GM19438 (cell line): ENCODE measurements around the gene NOTO.

Experiments
- ATAC-seq: cut with Tn5 transposase; IDR thresholded peaks from one replicate; pipeline ENCODE4 v1.9.1; 2021; ENCODE audit warnings: low read depth; ENCODE audit not compliant: unreplicated experiment

Gene NOTO

DNA sequence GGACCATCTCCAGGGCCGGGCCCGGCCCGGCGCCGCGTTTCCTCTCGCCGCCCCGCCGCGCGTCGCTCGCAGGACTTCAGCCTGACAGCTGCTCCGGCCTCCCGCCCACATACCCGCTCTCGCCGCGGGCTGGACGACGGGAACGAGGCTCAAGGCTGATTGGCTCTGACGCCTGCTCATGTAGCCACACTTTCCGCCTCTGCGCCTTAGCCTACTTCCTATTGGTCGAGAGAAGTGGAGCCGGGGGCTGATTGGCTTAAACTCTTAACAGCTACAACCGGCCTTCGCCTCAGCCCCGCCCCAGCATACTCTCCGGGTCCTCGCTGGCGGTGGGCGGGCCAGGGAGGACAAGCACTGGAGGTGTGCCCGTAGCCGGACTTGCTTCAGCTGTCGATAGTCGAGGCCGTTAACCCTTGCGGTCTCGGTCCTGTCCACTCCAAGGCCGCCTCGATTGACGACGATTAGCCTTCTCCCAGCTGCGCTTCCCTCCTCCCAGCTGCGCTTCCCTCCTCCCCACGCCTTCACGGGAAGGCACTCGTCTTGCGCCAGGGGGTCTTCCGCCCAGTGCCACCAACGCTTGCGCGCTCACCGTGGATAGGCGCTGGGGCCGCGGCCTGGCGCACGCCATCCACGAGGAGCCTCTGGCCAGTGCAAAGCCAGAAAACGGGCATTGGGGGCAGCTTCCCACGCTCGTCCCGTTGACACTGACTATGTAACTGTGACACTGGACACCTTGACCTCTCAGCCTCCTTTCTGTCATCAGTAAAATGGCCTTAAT, 31.0 kb downstream of the NOTO start, which contains the start of gene PRADC1:
Gene PRADC1 (minus strand): TSS at position 86 of the 778 bp plus-strand sequence. CDS start 79 bp downstream, at position 7.
- peak; percentile 87 for ATAC-seq

DNA sequence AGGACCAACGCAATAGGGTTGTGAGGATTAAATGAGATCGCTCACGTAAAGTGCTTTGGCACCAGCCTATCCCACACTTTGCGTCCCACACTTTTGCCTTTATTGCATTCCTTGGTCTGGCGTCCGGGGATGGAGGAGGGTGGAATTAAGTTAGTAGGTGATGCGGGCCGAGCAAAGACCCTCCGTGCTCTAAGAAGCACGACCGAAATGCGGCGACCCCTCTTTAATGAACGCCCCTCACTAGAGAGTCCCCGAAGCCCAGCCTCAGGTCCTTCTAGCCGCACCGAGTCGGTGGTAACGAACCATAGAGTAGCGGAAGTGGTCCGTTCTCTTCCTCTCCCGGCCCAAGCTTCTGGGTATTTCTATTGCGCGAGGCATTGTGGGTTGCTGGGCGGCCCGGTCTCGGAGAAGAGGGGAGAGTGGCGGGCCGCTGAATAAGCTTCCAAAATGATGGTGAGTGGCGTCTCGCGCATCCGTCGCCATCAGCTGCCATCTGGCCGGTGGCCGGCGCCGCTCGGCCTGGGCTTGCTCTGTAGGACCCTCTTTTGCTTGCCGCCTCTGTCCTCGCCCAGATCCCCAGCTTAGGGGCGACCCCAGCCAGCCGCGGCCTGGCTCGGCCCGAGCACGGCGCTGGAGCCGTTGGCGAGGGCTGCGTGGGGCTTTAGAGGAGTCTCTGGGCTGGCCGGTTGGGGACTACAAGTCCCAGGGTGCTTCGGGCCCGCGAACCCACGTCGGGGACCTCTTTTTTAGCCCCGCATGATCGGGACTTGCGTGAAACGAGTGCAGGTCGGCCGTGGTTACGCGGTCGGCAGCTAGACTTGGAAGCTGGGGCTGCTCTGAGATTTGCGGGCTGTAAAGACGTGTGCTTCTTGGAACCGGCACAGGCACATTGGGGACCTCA, 31.8 kb downstream of the NOTO start, which contains the start of gene CCT7:
Gene CCT7 (plus strand): TSS at position 377 of the 901 bp plus-strand sequence. CDS start 71 bp downstream, at position 448.
- ATAC-seq: peak; percentile 57

DNA sequence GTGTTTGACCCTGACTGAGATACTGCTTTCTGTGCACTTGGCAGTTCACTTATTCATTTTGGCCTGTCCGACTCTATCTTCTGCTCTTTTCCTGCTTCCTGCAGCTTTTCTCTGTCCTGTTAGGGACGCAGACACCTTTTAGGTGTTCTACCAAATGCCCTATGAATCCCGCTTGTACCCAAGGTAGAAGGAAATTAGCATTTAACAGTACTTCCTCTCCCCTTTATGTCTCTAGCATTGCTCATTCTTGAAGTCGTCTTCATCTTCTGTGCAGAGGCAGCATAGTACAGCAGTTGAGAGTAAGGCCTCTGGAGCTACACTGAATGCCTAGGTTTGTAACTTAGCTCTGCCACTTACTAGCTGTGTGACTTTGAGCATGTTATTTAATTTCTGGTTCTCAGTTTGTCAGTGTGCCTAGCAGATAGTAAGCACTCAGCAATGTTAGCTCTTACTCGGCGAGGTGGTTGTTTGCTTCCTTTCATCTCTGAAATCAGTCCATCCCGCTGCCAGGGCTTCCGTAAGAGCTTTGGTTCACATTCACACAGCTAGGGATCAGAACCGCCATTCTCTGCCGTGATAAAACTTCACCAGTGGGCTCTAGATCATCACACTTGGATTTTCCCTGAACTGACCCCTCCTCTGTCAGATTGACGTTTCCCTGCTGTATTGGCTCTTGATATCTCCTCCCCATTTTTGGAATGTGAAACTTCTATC, 33.1 kb downstream of the NOTO start:
- ATAC-seq: no peak

DNA sequence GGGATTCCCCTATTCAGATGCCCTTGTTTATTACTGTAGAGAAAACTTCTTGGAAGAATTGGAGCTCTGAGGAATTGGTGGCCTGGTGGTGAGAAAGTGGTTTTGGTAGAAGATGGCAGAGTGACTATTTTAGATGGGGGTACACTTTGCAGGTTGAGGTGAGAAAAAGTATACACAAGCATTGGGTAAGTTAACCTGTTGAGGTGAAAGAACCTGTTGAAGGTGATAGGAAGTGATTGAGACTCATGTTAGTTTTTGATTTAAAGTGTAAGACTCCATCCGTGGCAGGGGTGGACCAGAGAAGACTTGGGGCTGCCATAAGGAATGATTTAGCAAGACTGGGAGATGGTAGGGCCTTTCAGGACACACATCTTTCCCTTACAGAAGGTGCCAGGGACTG, 34.8 kb downstream of the NOTO start:
- no peak for ATAC-seq

DNA sequence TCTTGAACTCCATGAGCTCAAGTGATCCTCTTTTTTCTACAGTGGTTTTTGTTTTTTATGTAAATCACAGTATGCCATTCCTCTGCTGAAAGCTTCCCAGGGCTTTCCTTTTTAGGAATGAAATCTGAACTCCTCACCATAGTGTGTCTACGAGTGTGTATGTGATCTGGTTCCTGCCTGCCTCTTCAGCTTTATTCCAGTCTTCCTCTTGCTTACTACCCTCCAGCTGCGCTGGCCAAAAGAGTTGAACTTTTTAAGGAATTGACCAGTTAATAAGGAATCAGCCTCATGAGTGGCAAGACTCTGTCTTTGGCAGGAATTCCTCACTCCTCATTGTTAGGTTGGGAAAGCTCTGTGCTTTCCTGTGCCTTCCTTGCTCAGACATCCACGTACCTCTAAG, 35.8 kb downstream of the NOTO start:
- ATAC-seq: no peak

DNA sequence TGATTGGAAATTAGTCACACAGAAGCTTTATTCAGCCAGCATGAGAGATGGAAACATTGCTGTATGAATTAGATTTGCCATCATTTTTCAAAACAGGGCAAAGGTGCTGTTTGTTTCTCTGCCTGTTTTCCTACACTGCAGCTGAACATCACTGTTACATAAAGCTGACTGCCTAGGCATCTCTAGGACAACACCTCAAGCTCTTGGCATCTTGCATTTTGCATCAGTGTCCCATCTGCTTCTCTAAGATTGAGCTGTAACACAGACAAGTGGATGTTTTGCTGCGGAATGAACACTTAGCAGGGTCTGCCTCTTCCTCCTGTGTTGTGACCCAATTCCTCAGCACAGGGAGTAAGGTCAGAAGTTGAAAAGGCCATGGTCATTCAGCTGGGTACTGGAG, 36.6 kb downstream of the NOTO start:
- no peak for ATAC-seq

DNA sequence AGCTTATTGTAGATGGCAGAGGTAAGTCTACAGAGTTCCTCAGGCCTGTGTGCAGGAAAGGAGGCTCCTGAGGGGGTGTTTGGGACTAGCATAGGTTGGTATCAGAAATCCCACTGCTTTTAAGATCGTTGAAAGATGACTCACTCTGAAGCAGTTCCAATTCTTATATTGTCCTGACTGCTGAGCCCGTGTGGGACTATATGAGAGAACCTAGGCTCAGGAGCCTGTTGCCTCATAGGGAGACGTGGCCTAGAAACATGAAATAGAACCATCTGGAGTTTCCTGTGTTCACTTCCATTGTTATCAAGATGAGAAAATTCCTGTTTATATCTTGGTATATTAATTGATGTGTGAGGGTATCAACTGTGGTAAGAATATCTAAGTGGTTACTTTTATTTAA, 37.4 kb downstream of the NOTO start:
- no peak for ATAC-seq

DNA sequence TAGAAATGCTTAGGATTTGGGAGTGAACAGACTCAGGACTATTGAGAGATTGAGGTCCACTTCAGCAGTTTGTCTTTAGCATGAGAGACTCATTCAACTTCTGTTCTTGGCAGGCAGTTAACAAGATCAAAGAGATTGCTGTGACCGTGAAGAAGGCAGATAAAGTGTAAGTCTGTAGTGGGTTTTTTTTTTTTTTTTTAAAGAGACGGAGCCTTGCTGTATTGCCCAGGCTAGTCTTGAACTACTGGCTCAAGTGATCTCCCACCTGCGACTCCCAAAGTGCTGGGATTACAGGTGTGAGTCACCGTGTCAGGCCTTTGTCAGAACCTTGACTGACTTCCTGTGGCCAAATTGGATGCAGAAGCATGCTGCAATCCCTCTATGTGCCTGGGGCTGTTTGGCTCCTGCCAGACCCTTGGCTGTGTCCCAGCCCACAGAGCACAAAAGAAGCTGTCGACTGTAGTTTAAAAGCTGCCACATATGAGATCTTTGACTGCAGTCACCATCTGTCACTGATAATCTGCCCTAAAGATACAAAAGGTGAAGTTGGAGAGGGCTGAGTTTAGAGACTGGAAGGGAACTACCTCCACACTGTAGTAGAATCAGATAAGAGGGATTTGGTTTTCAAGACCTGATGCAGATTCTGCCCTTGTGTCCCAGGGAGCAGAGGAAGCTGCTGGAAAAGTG, 41.7 kb downstream of the NOTO start:
- no peak for ATAC-seq

DNA sequence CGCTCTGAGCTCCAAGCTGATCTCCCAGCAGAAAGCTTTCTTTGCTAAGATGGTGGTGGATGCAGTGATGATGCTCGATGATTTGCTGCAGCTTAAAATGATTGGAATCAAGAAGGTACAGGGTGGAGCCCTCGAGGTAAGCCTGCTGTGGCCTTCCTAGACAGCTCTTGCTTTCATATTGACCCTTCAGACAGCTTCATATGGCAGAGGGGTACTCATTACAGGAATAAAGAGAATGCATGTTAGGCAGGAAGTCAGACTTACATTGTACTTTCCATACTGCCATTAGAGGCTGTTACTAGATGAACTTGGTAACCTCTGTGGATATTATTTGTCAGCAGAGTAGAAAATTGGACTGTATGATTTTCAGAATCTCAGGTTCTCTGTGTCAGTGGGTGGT, 42.2 kb downstream of the NOTO start:
- ATAC-seq: no peak

DNA sequence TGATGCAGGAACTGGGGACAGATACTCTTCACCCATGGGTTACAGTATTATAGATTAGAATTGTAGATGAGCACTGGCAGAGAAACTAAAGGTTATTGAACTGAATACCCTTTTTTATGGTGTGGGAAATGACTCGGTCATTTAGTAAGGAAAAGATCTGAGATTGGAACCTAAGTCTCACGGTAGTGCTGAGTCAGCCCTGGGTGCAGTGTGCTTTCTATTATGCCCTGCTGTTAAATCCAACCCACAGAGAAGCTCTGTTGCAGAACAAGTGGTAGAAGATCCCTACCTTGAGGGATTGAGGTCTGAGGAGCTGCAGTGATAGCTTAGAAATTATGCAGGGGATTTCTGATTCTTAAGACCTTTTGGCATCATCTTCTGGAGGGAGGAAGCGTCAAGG, 44.5 kb downstream of the NOTO start:
- no peak for ATAC-seq

DNA sequence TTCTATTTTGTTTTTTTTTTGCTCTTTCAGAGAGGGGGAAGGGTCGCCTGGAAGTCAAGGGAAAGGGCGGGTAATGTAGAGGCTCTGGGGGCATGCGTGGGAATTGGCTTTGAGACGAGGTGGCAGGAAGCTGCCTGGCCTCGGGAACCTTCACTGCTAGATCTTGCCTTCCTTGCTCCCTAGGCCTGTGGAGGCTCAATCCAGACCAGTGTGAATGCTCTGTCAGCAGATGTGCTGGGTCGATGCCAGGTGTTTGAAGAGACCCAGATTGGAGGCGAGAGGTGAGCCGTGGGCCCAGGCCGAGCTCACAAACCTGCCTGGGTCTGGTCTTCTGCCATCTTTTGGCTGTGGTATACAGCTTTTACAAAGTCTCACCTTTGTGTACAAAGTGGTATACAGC, 47.3 kb downstream of the NOTO start:
- ATAC-seq: no peak

DNA sequence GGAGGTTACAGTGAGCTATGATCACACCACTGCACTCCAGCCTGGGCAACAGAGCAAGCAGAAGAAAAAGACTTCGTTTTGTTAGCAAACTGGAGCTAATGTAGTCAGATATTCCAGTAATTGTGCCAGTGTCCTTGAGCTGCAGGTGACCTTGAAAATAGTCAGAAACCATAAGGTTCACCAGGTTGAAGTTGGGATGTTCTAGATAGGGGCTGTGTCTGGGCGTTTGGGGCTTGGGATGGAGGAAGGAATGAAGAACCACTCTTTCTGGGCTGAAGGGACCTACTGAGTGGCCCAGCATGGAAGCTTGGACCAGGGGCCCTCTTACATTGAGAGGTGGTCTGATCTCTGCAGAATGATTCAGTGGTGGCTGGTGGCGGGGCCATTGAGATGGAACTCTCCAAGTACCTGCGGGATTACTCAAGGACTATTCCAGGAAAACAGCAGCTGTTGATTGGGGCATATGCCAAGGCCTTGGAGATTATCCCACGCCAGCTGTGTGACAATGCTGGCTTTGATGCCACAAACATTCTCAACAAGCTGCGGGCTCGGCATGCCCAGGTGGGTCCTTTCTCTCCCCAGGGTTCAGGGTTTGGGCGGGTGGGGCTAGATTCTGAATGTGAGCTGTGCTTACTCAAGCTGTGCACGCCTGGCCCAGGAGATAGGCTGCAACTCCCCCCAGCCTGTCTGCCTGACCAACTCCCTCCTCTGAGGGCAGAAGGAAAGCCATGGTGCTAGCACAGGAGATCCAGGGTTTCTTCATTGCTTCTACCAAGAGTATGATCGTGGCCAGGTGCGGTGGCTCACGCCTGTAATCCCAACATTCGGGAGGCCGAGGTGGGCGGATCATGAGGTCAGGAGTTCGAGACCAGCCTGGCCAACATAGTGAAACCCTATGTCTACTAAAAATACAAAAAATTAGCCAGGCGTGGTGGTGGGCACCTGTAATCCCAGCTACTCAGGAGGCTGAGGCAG, 48.8 kb downstream of the NOTO start:
- ATAC-seq: no peak

DNA sequence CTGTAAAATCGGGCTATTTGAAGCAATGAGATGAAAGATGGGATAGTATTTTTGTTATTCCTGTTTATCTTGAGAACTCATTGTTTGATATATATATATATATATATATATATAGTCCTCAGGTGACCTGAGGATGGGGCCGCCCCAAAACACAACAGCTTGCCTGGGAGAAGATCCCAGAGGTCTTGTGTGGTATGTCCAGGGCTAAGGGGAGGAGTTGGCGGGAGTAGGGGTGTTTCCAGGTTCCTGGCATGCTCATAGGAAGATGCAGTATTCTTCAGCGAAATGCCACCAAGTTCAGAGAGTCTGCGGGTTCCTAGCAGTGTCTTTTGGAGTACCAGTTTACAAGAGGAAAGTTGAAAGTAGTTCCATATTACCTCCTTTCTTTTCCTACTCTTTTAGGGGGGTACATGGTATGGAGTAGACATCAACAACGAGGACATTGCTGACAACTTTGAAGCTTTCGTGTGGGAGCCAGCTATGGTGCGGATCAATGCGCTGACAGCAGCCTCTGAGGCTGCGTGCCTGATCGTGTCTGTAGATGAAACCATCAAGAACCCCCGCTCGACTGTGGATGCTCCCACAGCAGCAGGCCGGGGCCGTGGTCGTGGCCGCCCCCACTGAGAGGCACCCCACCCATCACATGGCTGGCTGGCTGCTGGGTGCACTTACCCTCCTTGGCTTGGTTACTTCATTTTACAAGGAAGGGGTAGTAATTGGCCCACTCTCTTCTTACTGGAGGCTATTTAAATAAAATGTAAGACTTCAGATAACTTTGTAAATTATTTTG, 50.1 kb downstream of the NOTO start:
- no peak for ATAC-seq

DNA sequence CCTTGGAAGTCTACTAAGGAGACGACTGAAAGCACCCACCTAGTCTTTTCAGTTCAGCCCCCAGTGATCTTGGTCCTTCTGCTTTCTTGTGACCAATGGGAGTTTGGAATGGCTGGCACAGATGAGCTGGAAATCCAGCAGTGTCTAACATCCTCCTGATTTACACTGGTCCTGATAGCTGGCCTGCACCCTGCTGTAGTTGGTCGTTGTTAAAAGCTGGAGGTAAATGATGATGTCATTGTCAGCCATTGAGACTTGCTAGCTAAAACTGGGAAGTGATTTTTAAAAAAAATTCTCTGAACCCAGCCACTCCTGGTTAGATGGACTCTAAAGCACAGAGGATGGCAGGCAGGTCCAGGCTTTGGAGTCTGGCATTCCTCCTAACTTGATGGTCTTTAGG, 51.0 kb downstream of the NOTO start:
- no peak for ATAC-seq

DNA sequence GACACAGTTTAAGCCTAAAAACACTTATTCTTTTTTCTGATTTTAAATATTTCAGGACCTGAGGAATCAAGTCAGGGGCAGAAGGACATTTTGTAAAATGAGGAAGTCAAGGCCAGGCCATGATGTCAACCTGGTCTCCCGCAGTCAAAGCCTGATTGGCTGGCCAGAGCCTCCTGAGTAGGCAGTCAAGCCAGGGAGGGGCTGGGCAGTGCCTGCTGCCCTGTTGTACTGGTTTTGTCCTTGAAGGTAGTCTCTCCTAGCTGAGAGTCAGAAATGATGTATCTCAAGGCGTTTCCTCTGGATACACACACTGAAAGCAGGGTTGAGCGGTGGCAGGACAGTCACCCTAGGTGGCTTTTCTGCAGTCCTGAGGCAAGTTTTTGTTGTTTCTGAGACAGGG, 51.5 kb downstream of the NOTO start:
- no peak for ATAC-seq

DNA sequence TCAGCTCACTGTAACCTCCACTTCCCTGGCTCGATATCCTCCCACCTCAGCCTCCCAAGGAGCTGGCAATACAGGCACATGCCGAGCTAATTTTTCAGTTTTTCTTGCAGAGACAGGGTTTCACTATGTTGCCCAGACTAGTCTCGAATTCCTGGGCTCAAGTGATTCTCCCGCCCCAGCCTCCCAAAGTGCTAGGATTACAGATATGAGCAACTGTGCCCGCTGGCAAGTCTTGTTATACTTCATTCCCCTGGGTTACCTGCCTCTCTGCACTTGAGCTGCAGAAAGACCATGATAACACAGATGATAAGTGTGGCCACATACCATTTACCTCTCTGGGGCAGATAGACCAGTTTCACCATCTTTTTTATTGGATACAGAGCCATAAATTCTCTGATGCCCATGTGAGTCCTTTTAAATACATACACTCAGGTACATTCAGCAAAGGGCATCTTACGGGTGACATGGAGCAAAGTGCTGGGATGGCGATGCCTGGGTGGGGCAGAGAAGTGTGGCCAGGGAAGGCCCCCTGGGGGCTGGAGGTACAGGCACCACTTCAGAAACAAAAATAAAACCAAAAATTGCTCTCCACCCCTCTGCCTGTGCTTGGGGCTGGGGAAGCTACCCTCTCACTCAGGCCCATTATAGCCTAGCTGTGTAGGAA, 52.1 kb downstream of the NOTO start:
- ATAC-seq: no peak

DNA sequence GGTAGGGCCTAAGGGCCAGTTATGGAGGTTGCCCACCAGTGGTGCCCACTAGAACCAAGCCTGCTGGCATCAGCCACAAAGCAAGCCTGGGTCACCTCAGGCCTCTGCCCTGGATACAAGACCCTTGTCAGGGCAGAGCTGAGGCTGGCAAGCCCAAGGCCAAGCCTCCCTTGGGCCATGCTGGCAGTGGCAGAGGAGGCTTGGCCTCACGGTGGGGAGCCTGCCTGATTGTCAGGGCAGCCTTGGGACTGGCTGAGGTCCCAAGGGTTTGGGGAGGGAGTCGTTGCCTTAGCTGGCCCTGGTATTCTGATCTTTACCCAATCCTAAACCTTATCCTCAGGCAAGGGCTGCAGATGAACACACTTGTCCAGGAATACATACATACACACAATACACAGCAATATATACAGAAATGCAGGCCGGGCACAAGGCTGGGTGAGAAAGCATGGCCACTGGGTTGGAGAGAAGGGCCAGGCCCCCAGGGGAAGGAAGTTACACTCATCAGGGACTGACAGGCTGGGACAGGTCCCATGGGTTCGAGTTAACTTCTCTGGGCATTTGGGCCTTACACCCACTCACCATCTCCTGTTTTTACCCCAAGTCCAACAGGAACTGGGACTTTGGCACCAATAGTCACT, 52.8 kb downstream of the NOTO start:
- no peak for ATAC-seq
